GM11168 (cell line): Measurements from ENCODE around the gene PLP1.

Experiments
- in situ Hi-C: fragments of 300-500 bp; cut with MboI; formaldehyde crosslinking; loops from one replicate; pipeline ENCODE4 v1.12.0; 2022; ENCODE audit warnings: low sequenced_read_pairs; ENCODE audit not compliant: unreplicated experiment

PLP1 gene

GRCh38 chrX:103780336-103781061, 3.9 kb downstream of the PLP1 start:
- in situ Hi-C loops = no loop called here

GRCh38 chrX:103781062-103781402, 4.4 kb downstream of the PLP1 start:
- in situ Hi-C loops = no loop called here

- in situ Hi-C loops = no loop called here
These were observed 5.1 kb downstream of the PLP1 start for GRCh38 chrX:103781706-103782105.

GRCh38 chrX:103782640-103783039, 6.0 kb downstream of the PLP1 start:
- in situ Hi-C loops = no loop called here

- in situ Hi-C loops = no loop called here
These were observed 6.6 kb downstream of the PLP1 start for GRCh38 chrX:103783196-103783595.

DNA sequence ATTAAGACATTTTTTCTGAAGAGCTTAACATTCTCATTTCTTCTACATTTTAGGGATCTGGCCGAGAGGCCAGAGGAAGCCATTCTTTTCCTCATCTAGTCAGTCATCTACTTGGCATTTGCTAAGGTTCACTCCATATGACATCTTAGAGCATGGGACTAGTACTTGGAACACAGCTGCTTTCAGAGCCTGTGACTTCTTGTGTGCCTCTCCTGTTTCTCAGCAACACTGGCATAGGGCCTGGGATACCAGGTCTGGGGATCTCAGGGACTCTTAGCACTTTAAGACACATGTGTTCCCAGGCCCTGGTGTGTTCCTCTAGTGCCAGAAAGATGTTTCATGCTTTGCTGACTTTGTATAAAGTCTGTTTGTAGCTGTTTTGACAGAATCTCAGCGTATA, 7.3 kb downstream of the PLP1 start:
- in situ Hi-C loops = no loop called here

- in situ Hi-C loops = no loop called here
These were observed 12.4 kb downstream of the PLP1 start for GRCh38 chrX:103789004-103789403.

- in situ Hi-C loops = no loop called here
These were observed 14.6 kb downstream of the PLP1 start for GRCh38 chrX:103791228-103791627.

- in situ Hi-C loops = no loop called here
These were observed 15.3 kb downstream of the PLP1 start for GRCh38 chrX:103791826-103792485.

DNA sequence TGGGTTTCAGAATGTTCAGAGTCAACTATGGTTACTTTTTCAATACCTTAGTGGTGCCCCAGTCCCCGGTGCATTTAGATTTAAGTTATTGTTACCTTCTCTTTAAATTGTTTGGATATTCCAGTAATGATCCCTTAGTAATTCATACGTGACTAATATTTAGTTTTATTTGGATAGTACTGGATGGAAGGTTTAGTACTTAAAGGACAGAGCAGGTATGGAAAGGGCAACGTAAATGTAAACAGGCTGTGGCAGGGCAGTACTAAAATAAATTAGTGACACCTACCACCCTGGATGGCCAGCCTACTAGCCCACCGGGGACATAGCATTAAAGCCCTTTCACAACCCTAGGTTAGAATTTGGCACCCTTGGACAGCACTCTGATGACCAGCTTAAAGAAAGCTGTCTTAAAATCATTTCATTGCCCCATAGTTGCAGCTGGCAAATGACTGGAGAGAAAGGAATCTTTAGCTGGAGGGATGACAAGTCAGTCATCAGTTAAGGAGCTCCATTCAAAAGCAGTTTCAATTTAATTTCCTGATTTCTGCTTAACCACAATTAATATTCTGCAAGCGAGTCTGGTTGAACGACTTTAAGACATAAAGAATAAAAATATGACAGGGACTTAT, 16.4 kb downstream of the PLP1 start:
- in situ Hi-C loops = no loop called here

DNA sequence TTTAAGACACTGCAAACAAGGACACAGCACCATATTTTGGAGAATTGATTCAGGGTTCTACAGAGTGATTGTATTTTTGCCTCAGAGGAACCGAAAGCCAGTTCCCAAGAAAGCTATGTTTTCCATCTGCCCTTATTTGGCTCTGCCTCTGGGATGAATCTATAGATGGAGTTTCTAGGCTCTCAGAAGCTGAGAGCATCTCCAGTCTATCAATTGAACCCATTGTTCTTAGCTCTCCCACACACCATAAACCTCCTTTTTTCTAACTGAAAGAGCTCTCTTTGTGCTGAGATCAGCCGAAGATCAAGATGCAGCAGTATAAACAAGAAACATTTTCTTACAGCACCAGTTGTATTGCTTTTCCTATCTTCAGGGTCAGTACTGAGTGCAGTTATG, 16.9 kb downstream of the PLP1 start:
- in situ Hi-C loops = no loop called here

- in situ Hi-C loops = no loop called here
These were observed 17.5 kb downstream of the PLP1 start for GRCh38 chrX:103794119-103794518.

GRCh38 chrX:103797691-103798090, 21.1 kb downstream of the PLP1 start:
- in situ Hi-C loops = no loop called here

- in situ Hi-C loops = loop anchor here (25.0 kb wide), 1 partner anchor 263 kb away; no protein-coding TSS in a partner anchor
These were observed 23.7 kb downstream of the PLP1 start for GRCh38 chrX:103800318-103800717.

GRCh38 chrX:103805860-103806259, 29.2 kb downstream of the PLP1 start:
- in situ Hi-C loops = loop anchor here (25.0 kb wide), 1 partner anchor 269 kb away; no protein-coding TSS in a partner anchor

GRCh38 chrX:103806862-103807474, 30.3 kb downstream of the PLP1 start:
- in situ Hi-C loops = loop anchor here (25.0 kb wide), 1 partner anchor 270 kb away; no protein-coding TSS in a partner anchor

DNA sequence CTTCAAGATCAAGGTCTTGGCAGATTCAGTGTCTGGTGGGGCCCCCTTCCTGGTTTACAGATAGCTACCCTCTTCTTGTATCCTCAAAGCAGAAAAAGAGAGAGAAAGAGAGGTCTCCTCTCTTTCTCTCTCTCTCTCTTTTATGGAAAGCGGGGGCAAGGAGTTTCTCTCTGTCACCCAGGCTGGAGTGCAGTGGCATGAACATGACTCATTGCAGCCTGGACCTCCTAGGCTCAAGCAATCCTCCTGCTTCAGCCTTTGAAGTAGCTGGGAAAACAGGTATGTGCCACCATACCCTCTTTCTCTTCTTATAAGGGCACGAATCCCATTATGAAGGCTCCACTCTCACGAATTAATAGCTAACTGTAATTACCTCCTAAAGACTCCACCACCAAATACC, 35.2 kb downstream of the PLP1 start:
- in situ Hi-C loops = loop anchor here (10.0 to 25.0 kb wide), 2 partner anchors 97 to 275 kb away; partner anchors contain the start of gene TMEM31

GRCh38 chrX:103817101-103817500, 40.5 kb downstream of the PLP1 start:
- in situ Hi-C loops = loop anchor here (10.0 to 25.0 kb wide), 2 partner anchors 102 to 280 kb away; partner anchors contain the start of gene TMEM31

DNA sequence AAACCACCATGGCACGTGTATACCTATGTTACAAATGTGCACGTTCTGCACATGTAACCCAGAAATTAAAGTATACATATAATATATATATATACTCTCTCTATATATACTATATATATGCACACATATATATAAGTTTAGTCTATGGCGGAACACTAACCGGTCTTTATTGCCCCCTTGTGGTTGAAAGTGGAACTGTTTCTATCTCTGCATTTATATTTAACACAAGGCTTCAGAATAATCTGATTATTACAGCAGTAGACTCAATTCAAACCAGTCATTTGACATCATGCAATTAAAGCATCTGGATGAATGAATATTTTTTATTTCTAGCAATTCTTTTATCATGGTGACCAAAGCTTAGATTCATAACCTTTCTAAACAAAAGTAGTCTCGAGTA, 40.9 kb downstream of the PLP1 start:
- in situ Hi-C loops = loop anchor here (10.0 to 25.0 kb wide), 2 partner anchors 103 to 280 kb away; partner anchors contain the start of gene TMEM31

DNA sequence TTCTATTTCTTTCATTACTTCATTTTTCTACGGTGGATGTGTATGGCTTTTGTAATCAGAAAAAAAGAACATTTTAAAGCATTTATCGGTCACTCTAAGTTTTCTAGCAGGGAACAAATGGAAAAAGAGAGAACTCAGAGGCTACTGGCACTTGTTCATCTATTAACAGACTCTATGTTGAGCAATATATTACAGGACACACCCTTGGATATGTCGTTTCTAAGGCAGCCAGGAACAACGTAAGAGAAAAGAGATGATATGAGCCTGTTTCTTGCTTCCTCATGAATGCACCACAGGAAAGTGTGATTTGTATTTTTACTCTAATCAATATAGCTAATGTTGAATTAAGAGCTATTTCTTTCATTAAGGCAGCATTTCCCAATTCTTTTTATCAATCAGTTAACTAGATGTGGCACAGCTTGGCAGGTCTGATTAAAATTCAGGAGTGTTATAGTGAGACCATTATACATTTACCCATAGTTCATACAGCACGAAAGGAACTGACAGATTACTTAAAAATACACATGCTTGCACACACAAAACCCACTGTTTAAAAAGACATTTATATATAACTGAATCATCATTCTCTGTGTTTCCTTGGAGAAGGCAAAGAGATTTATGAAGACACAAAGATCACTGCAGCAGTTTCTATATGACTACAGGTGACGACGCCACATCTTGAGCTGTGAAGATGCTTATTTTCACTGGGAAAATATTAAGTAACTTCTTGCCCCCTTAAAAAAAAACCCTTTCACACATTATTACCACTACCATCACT, 42.4 kb downstream of the PLP1 start:
- in situ Hi-C loops = loop anchor here (10.0 to 25.0 kb wide), 2 partner anchors 104 to 282 kb away; partner anchors contain the start of gene TMEM31
